Stimulated activated CD4-positive, alpha-beta T cell treated with anti-CD3 and anti-CD28 coated beads, TNF-alpha, amount 100 ng/mL, for 24 hours (primary cell): ENCODE results near the gene ARL2.

Experiments used
- DNase-seq, 3 experiments: peaks; one replicate each; pipeline ENCODE4 v3.0.0-alpha.2; 2020; ENCODE audit warnings: low read depth in 3 of 3

The ARL2 gene

DNA sequence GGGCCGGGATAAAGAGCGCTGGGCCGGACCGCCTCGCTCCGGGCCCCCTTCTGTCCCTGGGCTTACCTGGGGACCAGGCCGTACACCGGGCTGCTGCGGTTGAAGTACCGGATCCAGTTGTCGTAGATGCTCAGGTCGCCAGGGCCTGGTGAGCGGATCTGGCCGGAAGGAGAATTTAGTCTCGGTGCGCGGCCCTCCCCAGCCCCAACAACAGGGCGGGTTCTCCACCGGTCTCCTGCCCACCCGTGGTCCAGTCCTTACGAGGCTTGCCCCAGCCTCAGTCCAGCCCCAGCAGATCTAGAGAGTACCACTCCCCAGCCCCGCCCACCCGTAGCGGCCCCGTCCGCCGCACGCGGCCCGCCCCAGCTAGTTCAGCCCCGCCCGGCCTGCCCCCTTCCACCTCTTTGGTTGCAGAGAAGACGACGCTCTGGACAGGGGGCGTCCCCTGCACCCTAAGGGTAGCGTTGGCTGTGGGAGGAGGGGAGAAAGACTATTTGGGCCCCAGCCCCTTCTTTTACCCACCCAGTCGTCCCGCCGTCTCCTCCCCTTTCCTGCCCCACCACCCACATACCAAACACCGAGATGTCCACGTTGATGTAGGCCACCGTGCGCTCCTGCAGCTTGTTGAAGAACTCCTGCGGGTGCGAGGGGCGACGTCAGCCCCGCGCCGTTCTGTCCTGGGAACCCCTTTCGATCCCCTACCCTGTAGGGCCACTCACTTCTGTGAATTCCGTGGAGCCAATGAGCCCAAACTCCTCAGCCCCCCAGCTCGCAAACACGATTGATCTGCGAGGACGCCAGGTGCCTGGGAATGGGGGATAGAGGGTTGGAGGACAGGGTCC, 33.8 kb downstream of the ARL2 start:
- peak in 1 of 3 experiments; percentile 31 for DNase-seq

DNA sequence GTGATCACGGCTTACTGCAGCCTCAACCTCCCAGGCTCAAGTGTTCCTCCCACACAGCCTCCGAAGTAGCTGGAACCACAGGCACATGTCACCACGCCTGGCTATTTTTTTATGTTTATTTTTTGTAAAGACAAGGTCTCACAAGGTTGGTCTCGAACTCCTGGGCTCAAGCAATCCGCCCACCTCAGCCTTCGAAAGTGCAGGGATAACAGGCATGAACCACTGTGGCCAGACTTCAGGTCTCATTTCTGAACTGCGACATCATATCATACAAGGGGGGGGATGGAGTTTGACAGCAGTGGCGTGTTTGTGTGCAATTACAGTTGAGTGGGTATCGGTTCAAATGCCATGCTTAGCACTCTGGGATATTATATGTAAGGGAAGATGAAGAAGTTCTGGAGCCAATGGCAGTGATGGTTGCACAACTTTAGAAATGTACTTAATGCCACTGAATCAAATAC, 37.5 kb downstream of the ARL2 start:
- no peak for DNase-seq

DNA sequence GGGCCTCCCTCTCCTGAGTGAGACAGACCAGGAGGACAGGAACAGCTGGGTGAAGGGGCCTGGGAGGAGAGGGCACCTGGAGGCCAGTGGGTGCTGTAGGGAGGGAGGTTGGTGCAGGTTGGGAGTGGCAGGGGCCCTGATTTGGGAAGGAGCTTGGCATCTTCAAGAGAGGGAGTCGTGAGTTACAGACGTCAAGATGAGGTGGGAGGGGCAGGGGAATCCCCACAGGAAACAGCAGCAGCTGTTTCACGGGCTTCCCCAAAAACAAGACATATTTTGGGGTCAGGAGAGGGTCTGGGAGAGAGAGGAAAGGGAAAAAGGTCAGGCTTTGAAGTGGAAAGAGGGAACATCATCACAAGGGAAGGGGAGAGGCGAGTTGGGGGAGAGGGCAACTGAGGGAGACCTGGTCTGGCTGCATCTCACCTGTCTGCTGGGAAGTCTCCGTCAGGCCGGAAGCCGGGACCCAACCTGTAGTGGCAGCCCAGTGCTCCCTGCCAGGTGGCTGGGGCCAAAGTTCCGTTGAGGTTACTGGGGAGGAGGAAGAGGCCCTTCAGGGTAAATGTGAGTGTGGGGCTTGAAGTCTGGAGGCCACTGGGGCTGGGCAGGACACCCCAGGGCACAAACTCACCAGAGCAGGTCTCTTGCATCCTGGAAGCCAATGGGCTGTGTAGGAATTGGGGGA, 40.0 kb downstream of the ARL2 start:
- no peak for DNase-seq

DNA sequence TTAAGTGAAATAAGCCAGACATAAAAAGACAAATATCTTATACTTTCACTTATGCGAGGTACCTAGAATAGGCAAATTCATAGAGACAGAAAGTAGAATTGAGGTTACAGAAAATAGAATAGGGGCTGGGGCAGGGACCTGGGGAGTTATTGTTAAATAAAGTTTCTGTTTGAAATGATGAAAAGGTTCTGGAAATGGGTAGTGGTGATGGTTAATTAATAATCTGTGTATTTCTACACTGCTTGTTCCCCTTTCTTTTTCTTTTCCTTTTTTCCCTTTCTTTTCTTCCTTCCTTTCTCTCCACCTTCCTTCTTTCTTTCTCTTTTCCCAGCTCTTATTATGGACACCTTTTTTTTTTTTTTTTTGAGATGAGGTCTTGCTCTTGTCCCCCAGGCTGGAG, 41.6 kb downstream of the ARL2 start:
- DNase-seq = no peak

DNA sequence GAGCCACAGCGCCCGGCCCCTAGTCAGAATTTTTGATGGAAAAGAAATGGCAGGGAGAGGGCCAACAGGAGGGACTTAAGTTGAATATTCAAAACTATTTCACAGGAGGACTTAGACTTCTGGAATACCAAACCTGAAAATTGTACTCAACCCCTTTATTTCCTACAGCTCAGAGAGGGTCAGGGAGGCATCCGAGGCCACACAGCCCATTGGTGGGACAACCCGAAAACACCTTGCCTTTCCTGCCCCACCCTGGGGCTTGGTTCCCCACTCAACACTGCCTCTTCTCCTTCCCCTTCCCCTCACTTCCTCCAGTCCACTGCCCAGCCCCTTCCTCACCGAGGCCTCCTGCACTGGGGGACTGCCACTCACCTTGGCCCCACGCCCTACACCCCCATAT, 43.0 kb downstream of the ARL2 start:
- DNase-seq = no peak

DNA sequence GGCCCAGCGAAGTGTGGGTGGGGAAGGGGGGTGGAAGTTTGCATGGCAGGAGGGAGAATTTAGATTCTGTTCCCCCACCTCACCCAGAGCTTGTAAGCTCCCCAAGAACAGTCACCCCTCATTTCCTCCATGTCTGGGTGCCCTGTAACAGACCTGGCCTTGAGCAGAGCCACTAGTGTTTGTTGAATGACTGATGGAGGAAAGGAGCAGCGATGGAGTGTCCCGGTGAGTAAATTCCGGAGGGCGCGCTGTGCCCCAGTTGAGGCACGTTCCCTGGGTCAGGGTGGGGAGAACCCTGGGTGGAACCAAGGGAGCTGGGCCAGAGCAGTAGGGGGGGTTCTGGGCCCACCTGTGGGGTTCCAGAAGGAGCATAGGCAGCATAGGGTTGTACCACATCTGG, 43.6 kb downstream of the ARL2 start:
- no peak for DNase-seq

DNA sequence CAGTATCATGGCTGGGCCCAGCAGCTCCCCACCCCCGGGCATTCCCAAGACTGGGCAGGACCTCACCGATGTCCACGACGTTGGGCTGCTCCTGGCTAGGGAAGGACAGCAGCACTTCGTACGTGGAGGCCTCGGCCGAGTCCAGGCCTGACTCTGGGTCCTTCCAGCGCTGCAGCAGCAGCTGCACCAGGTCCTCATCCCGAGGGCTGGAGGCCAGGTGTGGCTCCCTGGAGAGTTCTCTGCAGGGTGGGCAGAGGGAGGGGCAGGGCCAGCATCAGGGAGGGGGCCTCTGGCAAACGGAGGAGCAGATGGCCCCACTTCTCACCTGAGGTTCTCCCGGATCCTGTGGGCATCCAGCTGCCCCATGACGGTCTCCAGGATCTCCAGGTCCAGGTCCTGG, 44.1 kb downstream of the ARL2 start:
- no peak for DNase-seq

DNA sequence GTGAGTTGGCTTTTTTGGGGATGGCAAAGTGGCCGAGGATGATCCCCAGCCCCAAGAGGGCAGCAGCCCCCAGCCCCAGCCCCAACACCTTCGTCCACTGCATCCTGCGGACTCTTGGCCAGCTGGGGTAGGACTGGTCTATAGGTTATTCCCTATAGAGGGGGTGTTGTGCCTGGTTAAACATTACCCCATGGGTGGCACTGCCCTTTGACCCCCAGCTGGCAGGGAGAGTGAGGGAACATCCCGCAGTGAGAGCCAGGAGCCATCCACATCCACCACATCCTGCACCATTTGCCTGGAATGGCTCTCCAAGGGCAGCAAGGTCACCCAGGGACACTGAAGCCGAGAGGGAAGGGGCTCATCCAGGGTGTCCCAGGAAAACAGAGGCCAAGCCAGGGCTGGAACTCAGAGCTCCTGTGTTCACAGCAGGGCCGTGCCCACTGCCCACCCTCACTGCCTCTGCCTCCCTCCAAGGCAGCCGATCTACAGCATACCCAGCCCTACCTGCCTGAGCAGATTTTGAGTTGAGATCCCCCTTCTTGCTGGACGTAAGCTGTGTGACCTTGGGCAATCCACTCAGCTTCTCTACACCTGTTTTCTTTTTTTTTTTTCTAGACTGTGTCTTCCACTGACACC, 44.6 kb downstream of the ARL2 start, which contains the start of gene NAALADL1:
NAALADL1 (minus strand) TSS at position 135 of the 636 bp plus-strand sequence; CDS start at position 103, 32 bp downstream.
- DNase-seq = no peak

DNA sequence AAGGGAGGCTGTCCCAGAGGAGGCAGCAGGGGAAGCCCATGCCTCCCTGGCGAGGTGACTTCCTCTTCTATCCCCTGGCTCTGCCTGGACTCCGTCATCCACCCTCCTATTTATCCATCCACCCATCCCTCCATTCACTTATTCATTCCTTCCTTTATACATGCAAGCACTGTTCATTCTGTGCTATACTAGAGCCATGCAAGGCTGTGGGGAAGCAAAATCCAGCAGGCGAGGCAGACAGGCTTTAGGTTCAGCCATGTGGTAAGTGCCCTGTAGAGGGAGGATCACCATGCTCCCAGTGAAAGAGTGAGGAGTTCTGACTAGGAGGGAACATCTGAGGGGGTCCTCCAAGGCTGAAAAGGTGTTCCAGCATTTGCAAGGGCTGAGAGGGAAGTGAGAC, 45.6 kb downstream of the ARL2 start:
- DNase-seq = no peak

DNA sequence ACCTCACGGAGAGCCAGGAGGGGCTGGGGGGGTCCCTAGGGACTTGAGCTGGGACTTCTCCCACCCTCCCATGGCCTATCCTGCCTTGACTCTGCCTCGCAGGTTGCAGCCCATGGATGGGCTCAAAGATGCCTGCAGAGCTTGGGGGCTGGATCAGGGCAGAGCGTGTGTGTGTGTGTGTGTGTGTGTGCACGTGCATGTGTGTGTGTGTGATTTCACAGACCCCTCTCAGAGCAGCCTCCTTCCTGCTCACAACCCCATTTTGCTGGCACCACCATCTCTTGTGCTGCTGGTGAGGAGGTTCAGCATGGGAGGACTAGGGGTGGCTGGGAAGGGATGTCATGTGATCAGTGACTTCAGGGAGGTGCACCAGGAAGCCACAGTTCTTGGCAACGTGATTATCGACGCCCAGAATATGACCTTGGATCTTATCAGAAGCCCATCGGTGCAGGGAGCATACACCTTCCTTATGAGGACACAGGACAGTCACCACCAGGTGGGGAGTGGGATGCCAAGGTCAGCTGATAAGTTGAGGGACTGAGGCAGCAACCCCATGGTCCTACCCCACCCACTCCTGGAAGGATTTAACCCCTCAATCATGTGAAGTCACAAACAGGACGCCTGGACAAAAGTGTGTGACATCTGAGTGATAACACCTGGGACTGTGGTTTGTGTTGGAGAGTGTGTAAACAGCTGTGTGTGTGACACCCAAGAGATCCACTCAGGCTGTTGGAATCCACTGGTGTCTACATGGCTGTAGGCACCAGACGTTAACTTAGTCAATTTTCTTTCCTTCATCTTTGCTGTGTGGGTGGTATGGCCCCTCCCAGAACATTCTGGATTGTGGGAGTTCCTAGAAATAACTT, 46.2 kb downstream of the ARL2 start:
- no peak for DNase-seq

DNA sequence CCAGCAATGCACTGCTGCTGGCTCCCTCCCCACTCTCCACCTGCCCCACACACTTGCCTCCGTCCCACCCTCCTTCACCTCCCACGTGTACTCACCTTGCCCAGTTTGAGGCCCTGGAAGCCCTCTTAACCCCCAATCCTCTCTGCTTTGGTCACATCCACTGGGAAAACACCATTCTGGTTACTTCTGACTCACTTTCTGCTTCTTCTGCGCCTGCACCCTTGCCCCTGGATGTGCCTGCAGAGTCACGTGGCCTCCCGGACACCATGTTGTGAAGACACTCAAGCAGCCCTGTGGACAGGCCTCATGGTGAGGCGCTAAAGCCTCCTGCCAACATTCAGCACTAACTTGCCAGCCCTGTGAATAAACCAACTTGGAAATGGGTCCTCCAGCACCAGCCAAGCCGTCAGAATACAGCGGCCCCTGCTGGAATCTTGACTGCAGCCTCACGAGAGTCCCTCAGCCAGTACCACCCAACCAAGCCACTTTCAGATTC, 47.0 kb downstream of the ARL2 start:
- DNase-seq = no peak

DNA sequence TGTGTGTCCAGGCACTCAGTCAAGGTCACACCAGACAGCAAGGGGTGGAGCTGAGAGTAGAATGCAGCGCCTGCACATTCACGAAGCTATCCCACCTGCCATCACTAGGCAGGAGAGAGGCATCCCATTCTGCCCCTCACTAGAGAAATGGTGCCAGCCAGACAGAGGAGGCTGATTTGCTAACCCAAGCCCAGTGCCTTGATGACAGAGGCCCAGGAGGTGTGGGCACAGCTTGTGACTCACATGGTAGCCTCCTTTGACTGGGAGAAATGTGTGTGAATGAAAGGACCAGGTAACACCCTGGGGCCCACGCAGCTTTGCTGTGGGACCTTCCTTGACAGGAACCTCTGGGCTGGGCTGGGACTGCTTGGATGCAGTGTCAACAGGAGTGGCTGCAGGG, 49.6 kb downstream of the ARL2 start:
- DNase-seq = no peak

DNA sequence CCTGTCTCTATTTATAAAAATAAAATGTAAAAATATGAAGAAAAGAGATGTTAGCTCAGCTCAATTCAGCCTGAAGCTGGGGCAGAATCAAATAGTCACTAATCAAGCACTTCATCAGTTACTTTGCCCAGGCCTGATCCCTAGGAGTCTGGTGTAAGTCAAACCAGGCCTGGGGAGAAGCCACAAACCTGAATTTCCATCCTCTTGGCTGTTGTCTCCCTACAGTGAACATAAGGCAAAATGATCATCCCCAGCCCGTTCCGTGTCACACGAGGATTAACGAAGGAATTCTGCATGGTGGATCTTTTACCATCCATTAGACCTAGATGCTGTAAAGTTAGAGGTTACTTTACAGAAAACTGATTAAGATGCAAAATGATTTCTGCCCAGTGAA, 50.9 kb downstream of the ARL2 start:
- DNase-seq = no peak

DNA sequence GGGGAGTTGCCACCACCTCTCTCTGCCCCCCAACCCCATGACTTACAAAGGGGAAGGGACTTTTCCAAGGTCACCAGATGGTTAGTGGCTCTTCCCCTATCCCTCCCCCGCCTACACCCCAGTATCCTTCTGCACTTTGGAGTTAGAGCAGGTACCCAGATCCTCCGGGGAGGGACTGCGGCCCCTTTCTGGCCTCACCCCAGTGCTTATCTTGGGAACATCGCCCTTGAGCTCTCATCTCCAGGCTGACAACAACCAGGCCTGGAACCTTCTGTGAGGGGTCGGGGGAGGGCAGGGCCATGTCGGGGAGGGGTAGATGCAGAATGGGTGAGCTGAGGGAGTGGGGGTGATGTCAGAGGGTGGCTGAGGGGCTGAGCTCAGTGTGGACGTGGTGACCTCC, 51.9 kb downstream of the ARL2 start:
- no peak for DNase-seq

DNA sequence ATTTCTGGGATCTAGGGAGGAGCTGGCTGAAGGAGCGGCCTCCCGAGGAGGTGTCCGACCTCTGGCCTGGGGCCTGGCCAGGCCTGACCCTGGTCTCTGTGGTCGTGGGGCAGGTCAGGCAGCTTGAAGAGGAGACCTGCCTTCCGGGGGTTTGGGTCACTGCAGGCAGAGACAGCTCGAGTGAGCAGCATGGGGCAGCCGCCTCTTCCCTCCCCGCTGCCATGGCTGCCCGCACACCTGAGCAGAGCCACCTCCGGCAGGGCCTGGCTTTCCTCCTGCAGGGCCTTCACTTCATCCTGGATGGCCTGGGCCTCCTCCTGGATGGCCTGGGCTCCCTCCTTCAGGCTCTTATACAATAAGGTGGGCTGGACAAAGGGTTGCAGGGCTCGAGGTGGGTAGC, 52.4 kb downstream of the ARL2 start:
- DNase-seq = no peak

DNA sequence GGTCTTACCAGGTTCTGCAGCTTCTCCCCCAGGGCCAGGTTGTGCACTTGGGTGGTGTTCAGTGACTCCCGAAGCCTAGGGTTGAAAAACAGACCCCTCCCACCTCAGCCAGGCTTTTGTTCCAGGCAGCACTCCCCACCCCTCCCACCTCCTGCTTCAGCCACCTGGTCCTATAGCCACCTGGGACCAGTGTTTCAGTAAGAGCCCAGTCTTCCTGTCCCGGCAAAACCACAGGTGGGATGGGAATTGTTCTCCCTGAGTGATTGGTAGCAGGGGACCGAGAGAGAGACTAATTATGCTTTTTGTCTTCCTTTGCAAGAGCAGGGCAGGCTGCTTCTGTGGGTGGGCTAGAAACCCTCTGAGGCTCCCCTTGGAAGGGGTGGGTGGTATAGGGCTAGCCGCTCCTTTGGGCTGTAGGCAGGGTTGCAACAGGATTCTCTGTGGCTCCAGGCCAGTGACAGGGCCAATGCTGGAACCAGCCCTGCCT, 52.9 kb downstream of the ARL2 start:
- no peak for DNase-seq

DNA sequence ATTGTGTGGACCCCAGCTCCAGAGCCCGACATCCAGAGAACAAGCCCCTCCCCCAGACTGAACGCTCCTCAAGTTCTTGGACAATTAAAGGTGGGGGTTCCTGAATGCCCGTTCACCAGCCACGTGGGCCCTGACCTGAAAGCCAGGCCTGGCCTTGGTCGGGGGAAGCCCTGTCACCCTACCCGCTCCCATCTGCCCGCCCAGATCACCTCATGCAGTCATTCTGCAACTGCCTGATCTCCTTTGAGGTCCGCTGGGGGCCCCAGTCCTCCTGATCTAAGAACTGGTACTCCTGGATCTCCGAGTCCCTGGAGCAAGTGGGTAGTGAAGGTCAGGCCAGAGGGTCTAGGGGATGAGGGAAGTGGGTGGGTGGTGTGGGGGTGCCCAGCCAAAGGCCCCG, 53.5 kb downstream of the ARL2 start:
- DNase-seq = no peak

DNA sequence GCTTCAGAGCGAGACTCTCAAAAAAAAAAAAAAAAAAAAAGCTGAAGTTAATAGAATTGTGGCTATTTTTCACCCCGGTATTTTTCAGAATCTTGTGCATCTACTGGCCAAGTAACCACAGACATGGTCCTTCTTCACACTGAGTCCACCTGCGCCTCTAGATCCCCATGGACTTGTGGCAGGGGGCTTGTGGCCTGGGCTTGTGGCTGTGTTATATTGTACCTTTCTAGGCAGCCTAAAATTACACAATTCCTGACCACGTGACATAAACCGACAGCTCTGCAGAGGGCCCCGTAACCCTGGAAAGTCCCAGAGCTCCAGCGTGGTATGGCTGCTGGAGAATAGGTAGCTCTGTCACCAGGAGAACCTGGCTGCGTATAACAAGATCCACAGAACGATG, 55.3 kb downstream of the ARL2 start:
- no peak for DNase-seq
